HEK293 (cell line): ENCODE results near the gene PRSS8.

Experiments used
- CTCF ChIA-PET: fragments of 350-600 bp; formaldehyde crosslinking; extraction: SDS; loops from one replicate; lab custom pipeline; 2021; ENCODE audit warnings: antibody characterized with exemption; lab: Yijun Ruan, JAX
- POLR2A ChIA-PET: fragments of 300-600 bp; formaldehyde crosslinking; extraction: SDS; loops from one replicate; lab custom pipeline; 2020; ENCODE audit warnings: antibody characterized with exemption, inconsistent platforms; lab: Yijun Ruan, JAX
- H3K27ac ChIP-seq: fragments of 200-500 bp; sonication (Bioruptor generic); 2 replicates; pipeline ENCODE4 v1.5.1; 2014; ENCODE audit warnings: low read depth, low read length, control low read depth, inconsistent platforms; ENCODE audit errors: extremely low read depth
- H3K36me3 ChIP-seq, 2 experiments: fragments of 200-500 bp in 1 of 2; sonication (Bioruptor generic) in 1 of 2; 1 replicate in 1 of 2; 2 replicates in 1 of 2; pipeline ENCODE4 v1.5.1; 2014 to 2017; ENCODE audit warnings: inconsistent platforms in 2 of 2, low read length in 2 of 2; ENCODE audit not compliant: control insufficient read depth in 2 of 2, insufficient read depth in 1 of 2
- H3K4me1 ChIP-seq: fragments of 200-500 bp; sonication (Bioruptor generic); 2 replicates; pipeline ENCODE4 v1.5.1; 2014; ENCODE audit warnings: mild to moderate bottlenecking, low read length, inconsistent platforms; ENCODE audit not compliant: control insufficient read depth, insufficient read depth
- H3K4me3 ChIP-seq: 2 replicates; pipeline ENCODE4 v1.5.1; 2011; ENCODE audit warnings: low read depth, mild to moderate bottlenecking, control low read depth, low read length, moderate library complexity
- H3K9me3 ChIP-seq: fragments of 200-500 bp; sonication (Bioruptor generic); 2 replicates; pipeline ENCODE4 v1.5.1; 2014; ENCODE audit warnings: low read depth, low read length, inconsistent platforms; ENCODE audit not compliant: control insufficient read depth, insufficient read depth
- EGR2 ChIP-seq: fragments of 450-650 bp; formaldehyde crosslinking; IDR thresholded peaks from 2 replicates; pipeline ENCODE4 v1.5.1; 2016; ENCODE audit warnings: low read depth, missing biosample characterization, missing genetic modification characterization
- GLIS1 ChIP-seq: fragments of 450-650 bp; formaldehyde crosslinking; IDR thresholded peaks from 2 replicates; pipeline ENCODE4 v1.5.1; 2016; ENCODE audit warnings: missing biosample characterization, missing genetic modification characterization
- GLIS2 ChIP-seq: fragments of 450-650 bp; formaldehyde crosslinking; IDR thresholded peaks from 2 replicates; pipeline ENCODE4 v1.5.1; 2016; ENCODE audit warnings: missing biosample characterization, missing genetic modification characterization
- KLF10 ChIP-seq: fragments of 450-650 bp; IDR thresholded peaks from 2 replicates; pipeline ENCODE4 v1.5.1; 2018; ENCODE audit warnings: missing biosample characterization, mild to moderate bottlenecking, missing genetic modification characterization
- MZF1 ChIP-seq: fragments of 450-650 bp; formaldehyde crosslinking; IDR thresholded peaks from 2 replicates; pipeline ENCODE4 v1.5.1; 2017; ENCODE audit warnings: missing biosample characterization, missing genetic modification characterization, borderline replicate concordance
- OVOL3 ChIP-seq: fragments of 450-650 bp; formaldehyde crosslinking; IDR thresholded peaks from 2 replicates; pipeline ENCODE4 v1.5.1; 2016; ENCODE audit warnings: missing biosample characterization, missing genetic modification characterization
- ZBTB10 ChIP-seq: fragments of 450-650 bp; formaldehyde crosslinking; IDR thresholded peaks from 2 replicates; pipeline ENCODE4 v1.5.1; 2016; ENCODE audit warnings: missing biosample characterization, missing genetic modification characterization
- ZNF121 ChIP-seq: fragments of 450-650 bp; formaldehyde crosslinking; IDR thresholded peaks from 2 replicates; pipeline ENCODE4 v1.5.1; 2016; ENCODE audit warnings: missing biosample characterization, missing genetic modification characterization
- ZNF169 ChIP-seq: fragments of 450-650 bp; formaldehyde crosslinking; IDR thresholded peaks from 2 replicates; pipeline ENCODE4 v1.5.1; 2016; ENCODE audit warnings: missing biosample characterization, missing genetic modification characterization
- ZNF211 ChIP-seq: fragments of 450-650 bp; formaldehyde crosslinking; IDR thresholded peaks from 2 replicates; pipeline ENCODE4 v1.5.1; 2016; ENCODE audit warnings: low read depth, missing biosample characterization, missing genetic modification characterization
- ZNF335 ChIP-seq: fragments of 450-650 bp; formaldehyde crosslinking; conservative IDR thresholded peaks from 2 replicates; pipeline ENCODE4 v1.5.1; 2016; ENCODE audit warnings: missing biosample characterization, missing genetic modification characterization
- ZNF341 ChIP-seq: fragments of 450-650 bp; formaldehyde crosslinking; IDR thresholded peaks from 2 replicates; pipeline ENCODE4; 2016; ENCODE audit warnings: low read depth, missing biosample characterization, missing genetic modification characterization
- ZNF433 ChIP-seq: fragments of 450-650 bp; formaldehyde crosslinking; IDR thresholded peaks from 2 replicates; pipeline ENCODE4 v1.5.1; 2016; ENCODE audit warnings: missing biosample characterization, missing genetic modification characterization, low read depth
- ZNF555 ChIP-seq: fragments of 450-650 bp; formaldehyde crosslinking; conservative IDR thresholded peaks from 2 replicates; pipeline ENCODE4 v1.5.1; 2017; ENCODE audit warnings: missing biosample characterization, mild to moderate bottlenecking, missing genetic modification characterization, inconsistent platforms
- ZNF571 ChIP-seq: fragments of 450-650 bp; formaldehyde crosslinking; IDR thresholded peaks from 2 replicates; pipeline ENCODE4 v1.5.0; 2017; ENCODE audit warnings: missing biosample characterization, missing genetic modification characterization
- ZNF677 ChIP-seq: fragments of 450-650 bp; IDR thresholded peaks from 2 replicates; pipeline ENCODE4 v1.5.0; 2018; ENCODE audit warnings: missing biosample characterization, mild to moderate bottlenecking, missing genetic modification characterization, moderate library complexity
- ZXDB ChIP-seq: fragments of 450-650 bp; formaldehyde crosslinking; IDR thresholded peaks from 2 replicates; pipeline ENCODE4 v1.5.1; 2016; ENCODE audit warnings: missing biosample characterization, missing genetic modification characterization
- TF ChIP-seq, protein P1 (sequence below): fragments of 450-650 bp; formaldehyde crosslinking; optimal IDR thresholded peaks from 2 replicates; pipeline ENCODE3; 2016; ENCODE audit warnings: missing biosample characterization, mild to moderate bottlenecking, missing genetic modification characterization
- TF ChIP-seq, protein P2 (sequence below): fragments of 450-650 bp; formaldehyde crosslinking; IDR thresholded peaks from 2 replicates; pipeline ENCODE4 v1.5.1; 2017; ENCODE audit warnings: missing biosample characterization, missing genetic modification characterization

PRSS8 gene

DNA sequence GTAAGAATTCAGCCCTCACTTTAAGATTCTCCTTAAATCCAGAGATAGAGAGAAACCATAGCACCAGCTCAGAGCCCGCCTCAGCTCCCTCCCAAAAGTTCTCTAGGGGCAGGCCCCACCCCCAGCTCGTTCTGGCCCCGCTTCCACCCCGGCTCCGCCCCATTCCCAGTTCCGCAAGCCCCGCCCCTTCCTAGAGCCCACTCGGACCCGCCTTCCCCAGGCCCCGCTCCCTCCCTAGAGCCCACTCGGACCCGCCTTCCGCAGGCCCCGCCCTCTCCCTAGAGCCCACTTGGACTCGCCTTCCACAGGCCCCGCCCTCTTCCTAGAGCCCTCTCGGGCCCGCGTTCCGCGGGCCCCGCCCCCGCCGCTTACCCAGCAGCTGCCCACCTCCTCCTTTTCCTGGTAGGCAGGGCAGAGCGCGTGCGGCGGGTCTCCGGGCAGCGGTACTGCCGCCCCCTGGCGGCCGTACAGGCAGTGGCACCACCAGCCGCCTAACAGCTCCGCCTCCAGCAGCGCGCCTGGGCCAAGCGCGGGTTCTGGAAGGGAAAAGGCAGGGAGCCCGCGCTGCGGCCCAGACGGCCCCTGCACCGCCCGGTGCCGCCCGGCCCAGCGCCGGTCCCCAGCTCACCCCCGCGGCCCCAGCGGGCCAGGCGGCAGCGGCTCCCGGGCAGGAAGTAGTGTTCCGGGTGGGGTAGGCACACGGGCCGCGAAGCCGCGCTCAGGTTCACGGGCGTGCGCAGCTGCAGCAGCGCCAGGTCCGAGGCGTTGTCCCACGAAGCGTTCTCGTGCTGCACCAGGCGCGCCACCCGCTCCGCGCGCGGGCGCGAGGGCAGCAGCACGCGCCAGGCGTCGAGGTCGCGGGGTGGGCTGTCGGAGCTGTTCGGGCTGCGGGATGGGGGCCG, 6.8 kb upstream of the PRSS8 start (continued):
- no peak for TF ChIP-seq ZNF433 (tag by site-specific recombination)
- TF ChIP-seq ZBTB10 (tag by site-specific recombination) = no peak
- TF ChIP-seq ZNF677 (tag by site-specific recombination) = 0 out of 2 replicates have a peak, but pooled peaks have one; percentile 51
- TF ChIP-seq, protein P1, sequence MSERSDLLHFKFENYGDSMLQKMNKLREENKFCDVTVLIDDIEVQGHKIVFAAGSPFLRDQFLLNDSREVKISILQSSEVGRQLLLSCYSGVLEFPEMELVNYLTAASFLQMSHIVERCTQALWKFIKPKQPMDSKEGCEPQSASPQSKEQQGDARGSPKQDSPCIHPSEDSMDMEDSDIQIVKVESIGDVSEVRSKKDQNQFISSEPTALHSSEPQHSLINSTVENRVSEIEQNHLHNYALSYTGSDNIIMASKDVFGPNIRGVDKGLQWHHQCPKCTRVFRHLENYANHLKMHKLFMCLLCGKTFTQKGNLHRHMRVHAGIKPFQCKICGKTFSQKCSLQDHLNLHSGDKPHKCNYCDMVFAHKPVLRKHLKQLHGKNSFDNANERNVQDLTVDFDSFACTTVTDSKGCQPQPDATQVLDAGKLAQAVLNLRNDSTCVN (tag by site-specific recombination) = peak; percentile 94
- no peak for TF ChIP-seq ZNF169 (tag by site-specific recombination)
- TF ChIP-seq ZXDB (tag by site-specific recombination) = peak; percentile 35; the same call in 1 of the 2 replicates
- TF ChIP-seq, all 188 proteins: peak for 39

DNA sequence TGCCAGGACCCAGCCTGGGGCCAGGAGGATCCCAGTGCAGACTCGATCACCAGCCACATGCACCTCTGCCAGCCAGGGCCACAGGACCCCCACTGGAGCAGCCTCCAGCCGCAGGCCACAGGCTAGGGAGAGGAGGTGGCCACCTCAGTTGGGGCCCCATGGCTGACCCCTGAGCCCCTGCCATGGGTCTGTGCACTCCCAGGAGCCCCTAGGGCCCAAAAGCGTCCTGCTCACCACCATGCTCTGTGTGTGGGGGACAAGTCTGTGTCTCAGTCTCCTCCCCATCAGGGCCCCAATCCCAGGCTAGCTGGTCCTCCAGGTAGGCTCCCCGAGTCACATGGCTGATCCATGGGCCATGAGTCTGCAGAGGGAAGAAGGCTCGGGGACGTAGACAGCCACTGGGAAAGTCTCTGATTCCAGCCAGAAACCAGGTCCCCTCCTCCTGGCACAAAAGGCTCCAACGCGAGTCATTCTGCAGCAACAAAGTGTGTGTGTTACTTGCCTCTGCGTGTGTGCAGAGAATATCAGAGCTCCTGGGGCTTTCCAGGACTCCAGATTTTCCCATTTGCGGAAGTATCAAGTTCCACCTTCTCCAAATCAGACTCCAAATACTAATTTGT, 6.1 kb upstream of the PRSS8 start:
- POLR2A ChIA-PET = interaction anchor here (0.6 to 4.8 kb wide), 32 partner anchors 9 to 871 kb away, joined by 3 to 107 read pairs (median 5); partner anchors contain the start of genes ARMC5, BCKDK, FUS and HSD3B7
- H3K4me3 ChIP-seq = no peak overlapping the region
- H3K27ac ChIP-seq = peak overlapping the region; percentile 25; the same call in 1 of the 2 replicates
- TF ChIP-seq ZNF335 (tag by site-specific recombination) = peak; percentile 42
- TF ChIP-seq OVOL3 (tag by site-specific recombination) = no peak
- TF ChIP-seq, protein P2, sequence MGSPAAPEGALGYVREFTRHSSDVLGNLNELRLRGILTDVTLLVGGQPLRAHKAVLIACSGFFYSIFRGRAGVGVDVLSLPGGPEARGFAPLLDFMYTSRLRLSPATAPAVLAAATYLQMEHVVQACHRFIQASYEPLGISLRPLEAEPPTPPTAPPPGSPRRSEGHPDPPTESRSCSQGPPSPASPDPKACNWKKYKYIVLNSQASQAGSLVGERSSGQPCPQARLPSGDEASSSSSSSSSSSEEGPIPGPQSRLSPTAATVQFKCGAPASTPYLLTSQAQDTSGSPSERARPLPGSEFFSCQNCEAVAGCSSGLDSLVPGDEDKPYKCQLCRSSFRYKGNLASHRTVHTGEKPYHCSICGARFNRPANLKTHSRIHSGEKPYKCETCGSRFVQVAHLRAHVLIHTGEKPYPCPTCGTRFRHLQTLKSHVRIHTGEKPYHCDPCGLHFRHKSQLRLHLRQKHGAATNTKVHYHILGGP (tag by site-specific recombination) = no peak
- no peak for TF ChIP-seq EGR2 (tag by site-specific recombination)
- 0 out of 2 replicates have a peak, but pooled peaks have one; percentile 31 for TF ChIP-seq GLIS2 (tag by site-specific recombination)
- TF ChIP-seq ZNF121 (tag by site-specific recombination) = no peak
- TF ChIP-seq GLIS1 (tag by site-specific recombination) = peak; percentile 39; the same call in 1 of the 2 replicates
- no peak for TF ChIP-seq ZNF571 (tag by site-specific recombination)
- TF ChIP-seq KLF10 (tag by site-specific recombination) = no peak
- no peak for TF ChIP-seq MZF1 (tag by site-specific recombination)
- TF ChIP-seq ZNF211 (tag by site-specific recombination) = no peak
- TF ChIP-seq ZNF555 (tag by site-specific recombination) = no peak
- 0 out of 2 replicates have a peak, but pooled peaks have one; percentile 13 for TF ChIP-seq ZNF341 (tag by site-specific recombination)
- H3K36me3 ChIP-seq = no peaks in the 10 kb centered on the region
- CTCF ChIA-PET = interaction anchor here (0.6 to 3.0 kb wide), 39 partner anchors 8 to 731 kb away, joined by 3 to 24 read pairs (median 4); partner anchors contain the start of genes FUS, KAT8, PRSS36 and ZNF646
- no peaks in the 10 kb centered on the region; the same call in 1 of the 2 replicates for H3K4me1 ChIP-seq
- H3K9me3 ChIP-seq = no peaks in the 10 kb centered on the region
